GM18870 (cell line): ENCODE results near the gene LRRC8E.
"Not testable (repeated sequence)": the region's sequence is repeated elsewhere in the genome, so short reads cannot be mapped to it uniquely, and the experiment has no call there.

Experiments
- ATAC-seq: cut with Tn5 transposase; IDR thresholded peaks from one replicate; pipeline ENCODE4 v1.9.1; 2021; ENCODE audit warnings: moderate library complexity; ENCODE audit not compliant: unreplicated experiment

The LRRC8E gene

GRCh38 chr19:7907122-7907521, 18.8 kb downstream of the LRRC8E start:
- ATAC-seq, result no peak

DNA sequence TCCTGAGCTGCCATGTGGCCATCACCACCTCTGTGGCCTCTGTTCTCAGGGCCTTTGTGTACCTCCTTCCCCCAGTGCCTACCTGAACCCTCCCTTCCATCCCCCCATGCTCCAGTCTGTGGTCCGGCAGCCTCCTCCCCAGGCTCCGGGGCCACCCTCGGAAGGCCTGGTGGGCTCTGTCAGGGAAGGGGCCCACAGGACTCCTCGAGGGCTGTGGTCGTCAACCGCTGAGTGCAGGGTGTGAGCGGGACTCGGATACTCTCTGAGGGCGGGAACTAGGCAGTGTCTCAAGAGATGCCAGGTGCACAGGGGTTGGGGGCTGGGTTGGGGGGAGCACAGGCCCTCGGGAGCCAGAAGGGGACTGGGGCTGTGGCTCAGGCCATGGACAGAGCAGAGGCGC, 19.2 kb downstream of the LRRC8E start:
- no peak for ATAC-seq

DNA sequence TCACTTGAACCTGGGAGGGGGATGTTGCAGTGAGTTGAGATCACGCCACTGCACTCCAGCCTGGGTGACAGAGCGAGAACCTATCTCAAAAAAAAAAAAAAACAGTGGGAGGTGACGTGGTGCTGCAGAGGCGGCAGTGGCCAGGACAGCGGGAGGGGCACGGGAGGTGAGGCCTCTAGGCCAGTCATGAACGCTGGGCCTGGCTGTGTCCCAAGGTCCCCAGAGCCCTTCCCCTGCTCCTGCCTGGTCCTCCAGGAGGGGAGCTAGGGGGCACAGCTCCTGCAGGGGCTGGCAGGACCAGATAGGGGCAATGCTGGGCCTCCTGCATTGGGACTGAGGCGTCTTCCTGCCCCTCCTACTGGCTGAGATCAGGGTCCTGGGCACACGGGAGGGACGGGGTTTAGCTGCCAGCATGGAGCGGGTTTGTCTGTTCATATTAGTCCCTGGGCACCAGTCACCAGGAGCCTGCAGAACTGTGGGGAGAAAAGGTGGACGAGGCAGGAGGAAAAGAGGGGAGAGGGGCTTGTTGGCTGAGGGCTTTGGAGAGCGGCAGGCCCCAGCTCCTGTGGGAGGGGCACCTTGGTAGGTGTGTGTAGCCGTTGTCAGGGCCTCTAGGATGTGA, 19.9 kb downstream of the LRRC8E start:
- no peak for ATAC-seq

GRCh38 chr19:7908742-7909461, 20.6 kb downstream of the LRRC8E start:
- ATAC-seq, result no peak

DNA sequence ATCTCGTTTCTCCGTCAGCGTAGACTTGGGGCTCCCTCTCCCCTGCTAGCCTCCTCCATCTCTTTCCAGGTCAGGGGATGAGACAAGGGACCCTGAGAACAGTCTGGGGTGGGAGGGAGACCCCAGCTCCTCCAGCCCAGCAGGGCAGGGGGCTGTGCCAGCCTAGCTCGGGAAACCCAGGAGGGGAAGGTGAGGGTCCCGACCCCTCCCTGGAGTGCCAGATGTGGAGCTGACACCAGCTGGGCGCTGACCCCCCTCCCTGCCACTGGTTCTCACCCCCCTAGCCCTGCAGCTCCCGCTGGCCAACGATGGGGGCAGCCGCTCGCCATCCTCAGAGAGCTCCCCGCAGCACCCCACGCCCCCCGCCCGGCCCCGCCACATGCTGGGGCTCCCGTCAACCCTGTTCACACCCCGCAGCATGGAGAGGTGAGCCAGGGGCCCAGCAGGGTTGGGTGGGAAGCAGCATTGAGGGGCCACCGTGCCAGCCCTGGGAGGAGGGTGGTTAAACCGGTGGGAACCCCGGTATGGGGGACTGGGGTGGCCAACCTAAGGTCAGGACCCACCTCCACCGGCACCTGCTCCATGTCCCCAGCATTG, 21.3 kb downstream of the LRRC8E start:
- ATAC-seq, result no peak

DNA sequence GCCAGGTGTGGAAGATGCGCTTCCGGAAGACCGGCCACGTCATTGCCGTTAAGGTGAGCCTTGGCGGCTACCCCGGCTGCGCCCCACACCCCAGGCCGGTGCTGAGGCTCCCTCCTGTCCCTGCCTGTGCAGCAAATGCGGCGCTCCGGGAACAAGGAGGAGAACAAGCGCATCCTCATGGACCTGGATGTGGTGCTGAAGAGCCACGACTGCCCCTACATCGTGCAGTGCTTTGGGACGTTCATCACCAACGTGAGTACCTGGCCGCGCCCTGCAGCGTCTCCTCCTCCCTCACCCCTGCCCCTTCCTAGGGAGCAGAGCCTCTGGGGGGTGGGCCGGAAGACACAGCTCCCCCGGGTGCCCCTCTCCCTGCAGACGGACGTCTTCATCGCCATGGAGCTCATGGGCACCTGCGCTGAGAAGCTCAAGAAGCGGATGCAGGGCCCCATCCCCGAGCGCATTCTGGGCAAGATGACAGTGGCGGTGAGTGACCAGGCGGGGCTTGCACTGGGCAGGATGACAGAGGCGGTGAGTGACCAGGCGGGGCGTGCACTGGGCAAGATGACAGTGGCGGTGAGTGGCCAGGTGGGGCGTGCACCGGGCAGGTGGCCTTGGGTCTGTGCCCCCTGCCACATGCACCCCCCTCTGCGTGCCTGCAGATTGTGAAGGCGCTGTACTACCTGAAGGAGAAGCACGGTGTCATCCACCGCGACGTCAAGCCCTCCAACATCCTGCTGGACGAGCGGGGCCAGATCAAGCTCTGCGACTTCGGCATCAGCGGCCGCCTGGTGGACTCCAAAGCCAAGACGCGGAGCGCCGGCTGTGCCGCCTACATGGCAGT, 22.2 kb downstream of the LRRC8E start:
- no peak for ATAC-seq

GRCh38 chr19:7911508-7912143, 23.3 kb downstream of the LRRC8E start:
- ATAC-seq, result no peak

- ATAC-seq, result no peak
These were observed 23.9 kb downstream of the LRRC8E start for GRCh38 chr19:7912144-7912696.

- ATAC-seq, result no peak
These were observed 24.6 kb downstream of the LRRC8E start for GRCh38 chr19:7912697-7913564.

DNA sequence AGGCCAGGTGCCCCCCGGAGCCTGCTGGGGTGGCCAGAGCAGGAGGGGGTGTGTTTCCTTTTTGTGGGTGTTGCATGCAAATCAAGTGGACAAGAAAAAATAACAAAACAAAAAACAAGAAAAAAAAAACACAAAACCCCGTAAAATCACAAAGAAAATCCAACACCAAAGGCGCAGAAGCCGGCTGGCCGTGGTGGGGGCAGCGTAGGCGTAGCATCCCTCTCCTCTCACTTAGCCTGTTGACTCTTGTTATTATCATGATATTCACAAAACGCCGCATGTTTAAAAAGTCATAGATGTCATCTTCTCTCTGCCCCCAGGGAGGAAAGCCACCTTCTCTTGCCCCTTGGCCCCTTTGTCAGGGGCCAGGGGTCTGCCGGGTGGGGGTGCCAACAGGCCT, 25.3 kb downstream of the LRRC8E start:
- no peak for ATAC-seq

GRCh38 chr19:7914099-7914498, 25.8 kb downstream of the LRRC8E start:
- no peak for ATAC-seq

DNA sequence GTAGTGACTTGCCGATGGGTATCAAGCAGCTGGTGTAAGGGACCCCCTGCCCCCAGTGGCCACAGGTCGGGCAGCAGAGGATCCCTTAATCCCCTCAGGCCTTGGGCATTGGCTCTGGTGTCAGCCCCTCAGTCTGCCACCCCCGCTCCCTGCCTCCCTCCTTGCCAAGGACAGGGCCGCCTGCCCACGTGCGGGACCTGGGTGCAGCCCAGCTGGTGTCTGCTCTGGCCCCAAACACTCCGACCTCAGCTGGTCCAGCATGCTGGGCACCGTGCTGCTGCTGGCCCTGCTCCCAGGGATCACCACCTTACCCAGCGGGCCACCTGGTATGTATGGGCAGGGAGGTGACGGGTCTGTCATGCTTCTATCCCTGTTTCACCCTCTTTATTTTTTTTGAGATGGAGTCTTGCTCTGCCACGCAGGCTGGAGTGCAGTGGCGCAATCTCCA, 26.3 kb downstream of the LRRC8E start, which contains the start of gene TGFBR3L:
TSS of gene TGFBR3L (plus strand) at position 233 of the 448 bp plus-strand sequence.
- no peak for ATAC-seq

GRCh38 chr19:7915250-7916102, 27.2 kb downstream of the LRRC8E start:
- no peak for ATAC-seq

GRCh38 chr19:7916103-7916954, 28.0 kb downstream of the LRRC8E start:
- no peak for ATAC-seq

DNA sequence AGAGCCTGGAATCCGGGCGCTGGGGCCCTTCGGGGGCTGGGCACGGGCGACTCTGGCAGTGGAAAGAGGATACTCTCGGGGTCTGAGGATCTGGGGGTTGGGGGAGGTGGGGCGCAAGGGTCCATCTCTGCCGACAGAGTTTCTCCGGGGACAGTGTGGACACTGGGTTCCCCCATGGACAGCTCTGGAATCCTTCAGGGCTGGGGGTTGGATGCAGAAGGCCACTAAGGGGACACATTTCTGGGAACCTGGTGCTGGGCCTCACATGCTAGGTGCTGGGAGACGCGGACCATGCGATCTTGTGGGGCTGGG, 28.6 kb downstream of the LRRC8E start:
- no peak for ATAC-seq

DNA sequence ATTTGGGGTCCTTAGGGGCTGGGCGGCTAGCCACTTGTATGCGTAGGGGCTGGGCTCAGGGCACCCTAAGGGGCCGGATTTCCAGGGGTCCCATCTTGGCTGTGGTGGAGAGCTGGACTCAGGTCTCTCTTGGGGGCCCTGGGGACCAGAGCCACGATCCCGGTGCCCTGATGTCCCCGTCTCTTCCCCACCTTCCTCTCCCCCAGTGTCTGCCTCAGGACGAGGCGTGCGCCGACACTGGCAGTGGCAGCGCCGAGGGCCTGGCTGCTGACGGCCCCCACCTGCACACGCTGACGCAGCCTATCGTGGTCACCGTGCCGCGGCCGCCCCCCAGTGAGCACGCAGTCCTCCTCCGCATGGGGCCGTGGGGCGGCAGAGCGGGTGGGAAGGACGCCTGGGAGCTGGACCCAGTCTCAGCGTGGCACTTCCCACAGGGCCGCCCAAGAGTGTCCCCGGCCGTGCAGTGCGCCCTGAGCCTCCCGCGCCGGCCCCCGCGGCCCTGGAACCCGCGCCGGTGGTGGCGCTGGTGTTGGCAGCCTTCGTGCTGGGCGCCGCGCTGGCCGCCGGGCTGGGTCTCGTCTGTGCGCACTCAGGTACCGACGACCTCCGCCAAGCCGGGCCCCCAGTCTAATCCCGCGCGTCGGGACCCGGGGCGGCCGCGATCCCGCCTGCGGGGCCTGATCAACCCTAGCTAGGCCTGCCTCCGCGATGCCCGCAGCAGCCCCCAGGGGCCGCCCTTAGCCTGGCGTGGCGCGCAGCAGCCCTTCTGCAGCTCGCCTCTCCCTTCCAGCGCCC, 29.2 kb downstream of the LRRC8E start:
- ATAC-seq, result no peak

- not testable (repeated sequence) for ATAC-seq
These were observed 29.8 kb downstream of the LRRC8E start for GRCh38 chr19:7918062-7918614.
